BLaER1 treated with 17β-estradiol and CSF1 and Interleukin-3, amounts not matched to agents 10 nM and 100 nM (cell line): ENCODE results near the gene HBQ1.
"Not testable (repeated sequence)": the region's sequence is repeated elsewhere in the genome, so short reads cannot be mapped to it uniquely, and the experiment has no call there.

Experiments
- H3K27ac ChIP-seq, 11 experiments: shearing (Covaris generic); formaldehyde crosslinking; 2 replicates each; pipeline ENCODE4 v1.8.1; 2022
- H3K27me3 ChIP-seq, 11 experiments: shearing (Covaris generic); formaldehyde crosslinking; 2 replicates each; pipeline ENCODE4 v1.8.1; 2022
- H3K36me3 ChIP-seq, 11 experiments: shearing (Covaris generic); formaldehyde crosslinking; 2 replicates each; pipeline ENCODE4 v1.8.1; 2022
- H3K4me1 ChIP-seq, 10 experiments: shearing (Covaris generic); formaldehyde crosslinking; 2 replicates each; pipeline ENCODE4 v1.8.1; 2022
- H3K4me2 ChIP-seq, 11 experiments: shearing (Covaris generic); formaldehyde crosslinking; 2 replicates each; pipeline ENCODE4 v1.8.1; 2022
- H3K4me3 ChIP-seq, 10 experiments: shearing (Covaris generic); formaldehyde crosslinking; 2 replicates each; pipeline ENCODE4 v1.8.1; 2022
- H3K9ac ChIP-seq, 11 experiments: shearing (Covaris generic); formaldehyde crosslinking; 2 replicates each; pipeline ENCODE4 v1.8.1; 2022
- H3K9me3 ChIP-seq, 11 experiments: shearing (Covaris generic); formaldehyde crosslinking; replicated peaks in 1 of 11; 2 replicates each; pipeline ENCODE4 v1.8.1; 2022
- H4K20me1 ChIP-seq, 11 experiments: shearing (Covaris generic); formaldehyde crosslinking; 2 replicates each; pipeline ENCODE4 v1.8.1; 2022
- Cebpa-rat ChIP-seq, 11 experiments: shearing (Covaris generic); IDR thresholded peaks; 2 replicates each; pipeline ENCODE4 v1.8.1; 2022

The HBQ1 gene

GRCh38 chr16:212999-213398, 32.7 kb downstream of the HBQ1 start:
- Histone ChIP-seq H3K27me3 (no peaks in the 10 kb centered on the region), H3K4me2 (peak overlapping the region in 2 of 11 experiments; percentile 8 to 11; a peak in 2 of 22 replicates), H3K9me3 (no peaks in the 10 kb centered on the region), H3K27ac (no peak overlapping the region), H3K36me3 (peaks cover 100% of the 10 kb centered on the region in 11 experiments), H3K4me3 (no peak overlapping the region), H4K20me1 (peaks cover 86 to 100% (median 100%) of the 10 kb centered on the region in 11 experiments; a peak in 21 of 22 replicates), H3K4me1 (peaks cover 0 to 11% (median 9%) of the 10 kb centered on the region in 10 experiments; a peak in 9 of 20 replicates), H3K9ac (peak overlapping the region in 3 of 11 experiments; percentile 6 to 26 (median 15); a peak in 4 of 22 replicates)
- TF ChIP-seq Cebpa-rat (IDR thresholded peaks at IDR 0.05): no peak

DNA sequence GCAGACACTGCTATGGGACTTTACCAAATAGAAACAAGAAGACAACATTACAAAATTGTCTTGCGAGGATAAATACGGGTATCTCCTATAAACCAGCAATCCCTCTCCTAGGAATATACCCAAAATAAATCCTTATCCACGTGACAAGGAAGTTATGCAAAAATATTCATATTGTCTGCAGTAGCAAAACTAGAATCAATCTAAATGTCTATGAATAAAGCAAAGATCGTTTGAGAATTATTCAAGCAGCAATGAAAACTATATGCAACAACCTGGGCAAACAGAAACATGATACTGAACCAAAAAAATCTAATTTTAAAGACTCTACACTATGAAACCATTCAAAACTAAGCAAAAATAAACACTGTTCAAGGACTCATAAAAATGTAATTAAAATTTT, 39.8 kb downstream of the HBQ1 start:
- no peak overlapping the region for H3K4me3 ChIP-seq
- no peak overlapping the region for H3K27ac ChIP-seq
- H3K4me1 ChIP-seq: peaks cover 0 to 5% (median 0%) of the 10 kb centered on the region in 10 experiments; a peak in 1 of 20 replicates
- peaks cover 99 to 100% (median 100%) of the 10 kb centered on the region in 11 experiments for H3K36me3 ChIP-seq
- H4K20me1 ChIP-seq: peaks cover 67 to 100% (median 100%) of the 10 kb centered on the region in 11 experiments; a peak in 21 of 22 replicates
- H3K4me2 ChIP-seq: no peak overlapping the region
- H3K9me3 ChIP-seq: no peaks in the 10 kb centered on the region
- no peak for TF ChIP-seq Cebpa-rat (IDR thresholded peaks at IDR 0.05)
- no peak overlapping the region for H3K9ac ChIP-seq
- no peaks in the 10 kb centered on the region for H3K27me3 ChIP-seq

- Histone ChIP-seq H3K4me3 (peak overlapping the region; percentile 73 to 95 (median 85)), H3K9ac (peak overlapping the region; percentile 91 to 98 (median 95)), H3K36me3 (peaks cover 43 to 54% (median 50%) of the 10 kb centered on the region in 11 experiments), H3K27ac (peak overlapping the region; percentile 90 to 98 (median 95); a peak in 21 of 22 replicates), H4K20me1 (peaks cover 40 to 59% (median 57%) of the 10 kb centered on the region in 11 experiments), H3K4me2 (peak overlapping the region; percentile 78 to 95 (median 87)), H3K4me1 (peaks cover 18 to 28% (median 22%) of the 10 kb centered on the region in 10 experiments), H3K27me3 (no peaks in the 10 kb centered on the region), H3K9me3 (no peaks in the 10 kb centered on the region)
- no peak for TF ChIP-seq Cebpa-rat (IDR thresholded peaks at IDR 0.05)
These were observed 48.0 kb downstream of the HBQ1 start for GRCh38 chr16:228151-228851.

DNA sequence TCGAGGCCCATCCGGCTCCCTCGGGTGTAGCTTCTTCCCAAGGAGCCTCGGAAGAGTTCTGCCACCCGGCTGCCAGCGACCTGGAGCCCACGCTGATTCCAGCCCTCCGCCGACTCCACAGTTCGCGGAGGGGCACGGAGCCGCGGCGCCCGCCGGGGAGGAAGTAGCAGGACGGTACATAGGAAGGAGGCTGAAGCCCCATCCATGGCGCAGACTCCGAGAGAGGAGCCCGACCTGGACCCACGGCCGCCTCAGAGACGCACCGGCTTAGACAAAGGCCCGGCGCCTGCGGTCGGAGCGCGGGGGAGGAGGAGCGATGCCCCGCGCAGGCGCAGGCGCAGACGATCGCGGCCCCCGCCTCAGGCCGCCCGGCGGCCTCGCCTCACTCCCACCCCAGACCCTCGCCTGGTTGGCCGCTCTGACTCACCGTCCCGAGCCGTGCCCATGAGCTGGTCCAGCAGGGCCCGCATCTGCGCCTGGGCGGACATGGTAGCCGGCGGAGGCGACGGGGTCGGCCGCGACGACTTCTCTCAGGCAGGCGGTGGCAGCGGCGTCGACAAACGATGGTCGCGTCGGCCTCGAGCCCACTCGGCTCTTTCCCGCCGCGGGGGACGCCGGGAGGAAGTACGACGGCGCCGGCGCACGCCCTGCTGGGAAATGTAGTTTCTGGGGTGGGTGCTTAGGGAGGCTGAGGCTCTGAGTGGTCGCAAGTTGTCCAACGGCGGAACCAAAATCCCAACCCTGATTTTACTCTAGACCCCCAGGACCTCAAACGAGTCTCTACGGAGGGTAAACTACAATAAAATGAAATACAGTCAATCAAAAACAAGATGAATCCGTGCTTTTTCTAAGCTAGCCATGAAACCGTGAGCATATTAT, 48.8 kb downstream of the HBQ1 start, which contains the start of gene LUC7L:
TSS of gene LUC7L (minus strand) at position 598 of the 879 bp plus-strand sequence. CDS start at position 488, 110 bp downstream.
- Histone ChIP-seq H3K27me3 (no peaks in the 10 kb centered on the region), H3K4me3 (peak within 1 kb of the TSS; percentile 73 to 95 (median 85)), H3K9ac (peak within 1 kb of the TSS; percentile 91 to 98 (median 95)), H3K4me2 (peak within 1 kb of the TSS; percentile 78 to 95 (median 87)), H3K36me3 (peaks cover 35 to 46% (median 42%) of the 10 kb centered on the region in 11 experiments), H4K20me1 (peaks cover 40 to 51% (median 49%) of the 10 kb centered on the region in 11 experiments), H3K27ac (peak within 1 kb of the TSS; percentile 90 to 98 (median 95)), H3K4me1 (peaks cover 26 to 36% (median 29%) of the 10 kb centered on the region in 10 experiments), H3K9me3 (no peaks in the 10 kb centered on the region)
- TF ChIP-seq Cebpa-rat (IDR thresholded peaks at IDR 0.05): no peak

DNA sequence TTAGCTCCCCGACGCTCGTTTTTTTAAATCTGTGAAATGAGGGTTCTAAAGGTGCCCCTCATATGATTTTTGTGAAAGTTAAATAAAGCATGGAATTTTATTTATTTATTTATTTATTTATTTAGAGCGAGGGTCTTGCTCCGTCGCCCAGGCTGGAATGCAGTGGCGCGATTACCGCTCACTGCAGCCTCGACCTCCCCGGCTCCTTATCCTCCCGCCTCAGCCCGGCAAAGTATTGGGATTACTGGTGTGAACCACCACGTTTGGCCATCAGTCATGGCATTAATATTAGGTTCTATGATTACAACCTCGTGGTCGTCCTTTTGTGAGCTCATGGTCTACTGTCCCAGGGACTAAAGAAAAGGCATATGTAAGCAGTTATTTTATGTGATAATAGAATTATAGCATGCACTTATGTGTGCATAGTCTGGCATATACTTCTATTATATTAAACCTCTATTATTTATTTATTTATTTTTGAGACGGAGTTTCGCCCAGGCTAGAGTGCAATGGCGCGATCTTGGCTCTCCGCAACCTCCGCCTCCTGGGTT, 49.5 kb downstream of the HBQ1 start:
- Histone ChIP-seq H3K27me3 (no peaks in the 10 kb centered on the region), H3K4me3 (peak overlapping the region; percentile 73 to 95 (median 85); a peak in 16 of 20 replicates), H3K9me3 (no peaks in the 10 kb centered on the region), H3K4me2 (peak overlapping the region; percentile 78 to 95 (median 87)), H4K20me1 (peaks cover 37 to 44% (median 42%) of the 10 kb centered on the region in 11 experiments), H3K9ac (peak overlapping the region in 9 of 11 experiments; percentile 91 to 98 (median 96); a peak in 10 of 22 replicates), H3K27ac (peak overlapping the region in 6 of 11 experiments; percentile 90 to 98 (median 96); a peak in 7 of 22 replicates), H3K4me1 (peaks cover 27 to 36% (median 29%) of the 10 kb centered on the region in 10 experiments), H3K36me3 (peaks cover 28 to 39% (median 35%) of the 10 kb centered on the region in 11 experiments)
- no peak for TF ChIP-seq Cebpa-rat (IDR thresholded peaks at IDR 0.05)

DNA sequence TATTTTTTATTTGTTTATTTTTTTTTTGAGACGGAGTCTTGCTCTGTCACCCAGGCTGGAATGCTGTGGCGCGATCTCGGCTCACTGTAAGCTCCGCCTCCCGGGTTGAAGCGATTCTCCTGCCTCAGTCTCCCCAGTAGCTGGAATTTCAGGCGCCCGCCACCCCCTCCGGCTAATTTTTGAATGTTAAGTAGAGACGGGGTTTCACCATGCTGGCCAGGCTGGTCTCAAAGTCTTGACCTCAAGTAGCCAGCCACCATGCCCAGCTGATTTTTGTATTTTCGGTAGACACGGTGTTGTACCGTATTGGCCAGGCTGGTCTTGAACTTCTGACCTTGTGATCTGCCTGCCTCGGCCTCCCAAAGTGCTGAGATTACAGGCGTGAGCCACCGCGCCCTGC, 50.1 kb downstream of the HBQ1 start:
- peaks cover 23 to 33% (median 30%) of the 10 kb centered on the region in 11 experiments for H3K36me3 ChIP-seq
- peaks cover 34 to 42% (median 37%) of the 10 kb centered on the region in 11 experiments for H4K20me1 ChIP-seq
- not testable (repeated sequence) for H3K9me3 ChIP-seq, H3K4me2 ChIP-seq, H3K27me3 ChIP-seq, H3K27ac ChIP-seq, H3K9ac ChIP-seq, H3K4me3 ChIP-seq
- H3K4me1 ChIP-seq: peaks cover 28 to 37% (median 29%) of the 10 kb centered on the region in 10 experiments
